NB4 (cell line): ENCODE results near the gene FOXL1.

Experiments
- CTCF ChIP-seq: IDR thresholded peaks from one replicate; pipeline ENCODE4 v1.5.1; 2012; ENCODE audit warnings: low read depth, low read length
- POLR2A ChIP-seq: IDR thresholded peaks from 2 replicates; pipeline ENCODE4 v1.6.1; 2011; ENCODE audit warnings: mild to moderate bottlenecking; ENCODE audit not compliant: insufficient read length; ENCODE audit errors: extremely low read depth
- TF ChIP-seq, protein P1 (sequence below): IDR thresholded peaks from 2 replicates; pipeline ENCODE4 v1.6.1; 2011; ENCODE audit warnings: low read depth, low read length

GRCh38 chr16:86554917-86555703, 23.2 kb upstream of the FOXL1 start, which contains the start of gene MTHFSD:
- TF ChIP-seq CTCF (no peak), POLR2A (peak; percentile 78)
- TF ChIP-seq, protein P1, sequence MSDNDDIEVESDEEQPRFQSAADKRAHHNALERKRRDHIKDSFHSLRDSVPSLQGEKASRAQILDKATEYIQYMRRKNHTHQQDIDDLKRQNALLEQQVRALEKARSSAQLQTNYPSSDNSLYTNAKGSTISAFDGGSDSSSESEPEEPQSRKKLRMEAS, result peak; percentile 27; the same call in 1 of the 2 replicates
